ENCODE data around the gene TBC1D8.

The TBC1D8 gene

GRCh38 chr2:101108357-101108756 is 42.8 kb downstream of the TBC1D8 start:
- Mint-ChIP-seq H3K27me3 (peaks cover 0 to 27% of the 10 kb centered on the region in 2 donors), H3K4me3 (no peak overlapping the region), H3K4me1 (ENCODE audit: low read depth in 2 of 2) (peaks cover 2 to 10% of the 10 kb centered on the region in 2 donors), H3K27ac (no peak overlapping the region), H3K9me3 (no peaks in the 10 kb centered on the region), H3K36me3 (ENCODE audit: insufficient read depth) (no peaks in the 10 kb centered on the region)
- ATAC-seq (replicated peaks) (no peak), DNase-seq (no peak)

GRCh38 chr2:101107241-101107640 is 43.9 kb downstream of the TBC1D8 start:
- ATAC-seq (replicated peaks): no peak
- no peak overlapping the region for H3K27ac Mint-ChIP-seq
- no peak overlapping the region for H3K4me3 Mint-ChIP-seq
- no peak for DNase-seq
- H3K9me3 Mint-ChIP-seq: no peaks in the 10 kb centered on the region
- H3K4me1 Mint-ChIP-seq (ENCODE audit: low read depth in 2 of 2): peaks cover 2 to 10% of the 10 kb centered on the region in 2 donors
- H3K36me3 Mint-ChIP-seq (ENCODE audit: insufficient read depth): no peaks in the 10 kb centered on the region
- peaks cover 0 to 15% of the 10 kb centered on the region in 2 donors for H3K27me3 Mint-ChIP-seq

DNA sequence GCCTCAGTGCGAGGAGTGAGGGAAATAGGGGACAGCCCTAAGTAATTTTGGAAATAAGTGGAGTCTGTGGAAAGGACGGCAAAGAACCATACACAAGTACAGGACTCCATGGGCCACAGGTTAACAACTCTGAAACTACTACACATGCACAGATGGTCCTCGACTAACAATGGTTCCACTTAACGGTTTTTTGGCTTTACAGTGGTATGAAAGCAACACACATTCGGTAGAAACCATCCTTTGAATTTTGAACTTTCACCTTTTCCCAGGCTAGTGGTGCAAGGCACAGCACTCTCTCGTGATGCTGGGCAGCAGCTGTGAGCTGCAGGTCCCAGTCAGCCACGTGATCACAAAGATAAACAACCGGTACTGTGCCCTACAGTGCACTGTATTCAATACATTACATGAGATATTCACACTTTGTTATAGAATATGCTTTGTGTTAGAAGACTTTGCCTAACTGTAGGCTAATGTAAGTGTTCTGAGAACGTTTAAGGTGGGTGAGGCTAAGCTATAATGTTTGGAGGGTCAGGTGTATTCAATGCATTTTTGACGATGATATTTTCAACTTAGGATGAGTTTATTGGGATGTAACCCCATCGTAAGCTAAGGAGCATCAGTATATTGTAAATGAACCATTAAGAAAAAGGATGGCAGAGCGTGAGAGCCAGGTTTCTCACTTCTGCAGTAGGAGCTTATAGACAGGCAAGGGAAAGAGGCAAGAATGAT is 44.6 kb downstream of the TBC1D8 start:
- H3K4me1 Mint-ChIP-seq (ENCODE audit: low read depth in 2 of 2): peaks cover 2 to 10% of the 10 kb centered on the region in 2 donors
- ATAC-seq (replicated peaks): no peak
- H3K36me3 Mint-ChIP-seq (ENCODE audit: insufficient read depth): no peaks in the 10 kb centered on the region
- peaks cover 0 to 2% of the 10 kb centered on the region in 2 donors for H3K9me3 Mint-ChIP-seq
- DNase-seq: no peak
- no peak overlapping the region for H3K27ac Mint-ChIP-seq
- H3K27me3 Mint-ChIP-seq: peaks cover 0 to 9% of the 10 kb centered on the region in 2 donors
- no peak overlapping the region for H3K4me3 Mint-ChIP-seq

DNA sequence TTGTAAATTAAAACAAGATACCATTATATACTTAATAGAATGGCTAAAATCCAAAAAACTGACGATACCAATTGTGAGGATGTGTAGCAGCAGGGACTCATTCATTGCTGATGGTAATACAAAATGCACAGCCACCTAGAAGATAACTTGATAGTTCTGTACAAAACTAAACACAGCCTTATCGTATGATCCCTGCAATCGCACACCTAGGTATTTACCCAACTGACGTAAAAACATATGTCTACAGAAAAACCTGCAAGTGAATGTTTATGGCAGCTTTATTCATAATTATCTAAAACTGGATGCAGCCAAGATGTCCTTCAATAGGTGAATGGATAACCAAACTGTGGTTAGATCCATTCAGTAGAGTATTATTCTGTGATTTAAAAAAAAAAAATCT is 45.5 kb downstream of the TBC1D8 start:
- Mint-ChIP-seq H3K27ac (no peak overlapping the region), H3K36me3 (ENCODE audit: insufficient read depth) (no peaks in the 10 kb centered on the region), H3K9me3 (peaks cover 0 to 6% of the 10 kb centered on the region in 2 donors), H3K4me3 (no peak overlapping the region), H3K4me1 (ENCODE audit: low read depth in 2 of 2) (peaks cover 2 to 10% of the 10 kb centered on the region in 2 donors), H3K27me3 (peaks cover 3 to 4% of the 10 kb centered on the region in 2 donors)
- DNase-seq (no peak), ATAC-seq (replicated peaks) (no peak)

DNA sequence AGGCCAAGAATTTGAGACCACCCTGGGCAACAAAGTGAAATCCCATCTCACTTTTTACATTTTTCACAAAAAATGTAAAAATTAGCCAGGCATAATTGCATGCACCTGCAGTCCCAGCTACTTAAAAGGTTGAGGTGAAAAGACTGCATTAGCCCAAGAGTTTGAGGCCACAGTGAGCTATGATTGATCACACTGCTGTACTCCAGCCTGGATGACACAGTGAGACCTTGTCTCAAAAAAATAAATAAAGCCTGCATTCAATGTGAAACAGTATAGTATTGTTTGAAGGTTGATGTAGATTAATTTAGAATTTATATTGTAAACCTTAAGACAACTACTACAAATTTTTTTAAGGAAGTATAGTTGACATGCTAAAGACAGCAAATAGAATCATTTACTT is 53.5 kb downstream of the TBC1D8 start:
- DNase-seq (no peak), ATAC-seq (replicated peaks) (no peak)
- no peaks in the 10 kb centered on the region for H3K4me1 Mint-ChIP-seq (ENCODE audit: low read depth in 2 of 2)
- peaks cover 3 to 6% of the 10 kb centered on the region in 2 donors for H3K9me3 Mint-ChIP-seq
- peaks cover 50 to 57% of the 10 kb centered on the region in 2 donors for H3K27me3 Mint-ChIP-seq
- H3K36me3 Mint-ChIP-seq (ENCODE audit: insufficient read depth): no peaks in the 10 kb centered on the region
- no peak overlapping the region for H3K27ac Mint-ChIP-seq
- H3K4me3 Mint-ChIP-seq: no peak overlapping the region

GRCh38 chr2:101096619-101097142 is 54.5 kb downstream of the TBC1D8 start:
- Mint-ChIP-seq H3K4me3 (no peak overlapping the region), H3K4me1 (ENCODE audit: low read depth in 2 of 2) (no peaks in the 10 kb centered on the region), H3K9me3 (peaks cover 3 to 4% of the 10 kb centered on the region in 2 donors), H3K36me3 (ENCODE audit: insufficient read depth) (no peaks in the 10 kb centered on the region), H3K27ac (no peak overlapping the region), H3K27me3 (peaks cover 50 to 62% of the 10 kb centered on the region in 2 donors)
- DNase-seq (no peak), ATAC-seq (replicated peaks) (no peak)

GRCh38 chr2:101094351-101094750 is 56.8 kb downstream of the TBC1D8 start:
- Mint-ChIP-seq H3K9me3 (peaks cover 0 to 3% of the 10 kb centered on the region in 2 donors), H3K27ac (no peak overlapping the region), H3K4me1 (ENCODE audit: low read depth in 2 of 2) (peaks cover 0 to 1% of the 10 kb centered on the region in 2 donors), H3K27me3 (peaks cover 41 to 57% of the 10 kb centered on the region in 2 donors), H3K36me3 (ENCODE audit: insufficient read depth) (peaks cover 3% of the 10 kb centered on the region), H3K4me3 (no peak overlapping the region)
- no peak for DNase-seq
- no peak for ATAC-seq (replicated peaks)

DNA sequence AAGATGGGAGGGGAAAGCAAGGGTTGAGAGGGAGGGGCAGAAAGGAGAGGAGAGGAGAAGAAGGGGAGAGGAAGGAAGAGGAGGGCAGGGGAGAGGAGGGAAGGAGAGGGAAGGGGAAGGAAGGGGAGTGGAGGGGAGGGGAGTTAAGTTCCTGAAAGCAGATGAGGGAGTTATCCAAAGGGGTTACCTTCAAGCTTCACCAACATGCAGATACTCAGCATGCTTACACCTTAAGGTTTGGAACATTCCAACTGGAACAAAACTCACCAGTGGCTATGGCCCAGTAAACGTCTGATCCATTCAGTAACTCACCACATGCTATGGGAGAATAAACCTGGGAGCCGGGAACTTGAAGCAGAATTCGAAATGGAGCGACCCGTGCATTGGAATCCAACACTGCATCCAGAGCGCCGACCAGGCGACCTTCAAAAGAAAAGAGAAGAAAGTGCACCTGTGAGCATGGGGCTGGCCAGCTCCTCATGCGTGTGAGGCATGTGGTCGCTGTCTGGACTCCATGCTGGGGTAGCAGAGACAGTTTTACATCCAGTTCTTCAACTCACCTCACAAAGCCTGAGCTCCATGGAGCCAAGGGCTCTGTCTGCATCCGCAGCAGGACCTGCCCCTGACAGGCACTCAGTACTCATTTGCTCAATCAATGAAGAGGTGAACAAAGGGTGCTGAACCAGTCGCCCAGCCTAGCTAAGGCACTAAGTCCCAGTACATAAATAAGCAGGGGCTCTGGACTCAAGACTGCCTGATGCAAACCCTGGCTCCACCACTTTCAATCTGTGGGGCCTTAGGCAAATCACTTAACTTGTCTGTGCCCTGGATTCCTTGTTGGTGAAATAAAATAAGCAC is 61.0 kb downstream of the TBC1D8 start:
- H3K36me3 Mint-ChIP-seq (ENCODE audit: insufficient read depth): peaks cover 3% of the 10 kb centered on the region
- peaks cover 17 to 37% of the 10 kb centered on the region in 2 donors for H3K27me3 Mint-ChIP-seq
- H3K4me1 Mint-ChIP-seq (ENCODE audit: low read depth in 2 of 2): peaks cover 0 to 1% of the 10 kb centered on the region in 2 donors
- H3K27ac Mint-ChIP-seq: no peak overlapping the region
- no peak overlapping the region for H3K4me3 Mint-ChIP-seq
- H3K9me3 Mint-ChIP-seq: no peaks in the 10 kb centered on the region
- DNase-seq (no peak), ATAC-seq (replicated peaks) (no peak)

GRCh38 chr2:101089419-101089818 is 61.8 kb downstream of the TBC1D8 start:
- Mint-ChIP-seq H3K9me3 (no peaks in the 10 kb centered on the region), H3K27ac (no peak overlapping the region), H3K36me3 (ENCODE audit: insufficient read depth) (peaks cover 3% of the 10 kb centered on the region), H3K4me1 (ENCODE audit: low read depth in 2 of 2) (peaks cover 0 to 1% of the 10 kb centered on the region in 2 donors), H3K4me3 (no peak overlapping the region), H3K27me3 (peaks cover 12 to 31% of the 10 kb centered on the region in 2 donors)
- DNase-seq (no peak), ATAC-seq (replicated peaks) (no peak)

DNA sequence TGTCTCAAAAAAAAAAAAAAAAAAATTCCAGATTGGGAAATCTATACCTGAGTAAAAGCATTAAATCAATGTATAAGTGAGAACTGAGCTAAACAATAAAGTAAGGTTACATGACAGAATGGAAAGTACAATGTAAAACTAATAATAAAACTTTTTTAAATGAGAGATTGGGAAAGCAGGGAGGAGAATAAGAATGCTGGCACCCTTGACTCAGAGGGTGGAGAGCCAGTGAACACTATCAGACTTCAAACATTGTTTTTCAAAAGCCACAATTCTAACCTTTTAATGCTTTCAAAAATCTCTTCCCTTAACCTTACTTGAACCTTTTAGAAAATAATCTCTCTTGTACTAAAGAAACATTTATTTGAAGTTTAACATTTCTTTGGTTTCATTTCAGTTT is 63.5 kb downstream of the TBC1D8 start:
- Mint-ChIP-seq H3K36me3 (ENCODE audit: insufficient read depth) (peaks cover 3% of the 10 kb centered on the region), H3K9me3 (no peaks in the 10 kb centered on the region), H3K4me1 (ENCODE audit: low read depth in 2 of 2) (peaks cover 0 to 1% of the 10 kb centered on the region in 2 donors), H3K4me3 (no peak overlapping the region), H3K27ac (no peak overlapping the region), H3K27me3 (peaks cover 0 to 27% of the 10 kb centered on the region in 2 donors)
- DNase-seq (no peak), ATAC-seq (replicated peaks) (no peak)

GRCh38 chr2:101083613-101084012 is 67.6 kb downstream of the TBC1D8 start:
- H3K27ac Mint-ChIP-seq: no peak overlapping the region

GRCh38 chr2:101082998-101083397 is 68.2 kb downstream of the TBC1D8 start:
- Mint-ChIP-seq H3K4me3 (no peak overlapping the region), H3K27me3 (peaks cover 19 to 46% of the 10 kb centered on the region in 2 donors), H3K9me3 (no peaks in the 10 kb centered on the region), H3K27ac (no peak overlapping the region), H3K36me3 (ENCODE audit: insufficient read depth) (no peaks in the 10 kb centered on the region), H3K4me1 (ENCODE audit: low read depth in 2 of 2) (no peaks in the 10 kb centered on the region)
- ATAC-seq (replicated peaks) (no peak), DNase-seq (no peak)

More at GRCh38 chr2:101083613-101084012, 67.6 kb downstream of the TBC1D8 start:
- Mint-ChIP-seq H3K9me3 (no peaks in the 10 kb centered on the region), H3K4me3 (no peak overlapping the region), H3K4me1 (ENCODE audit: low read depth in 2 of 2) (no peaks in the 10 kb centered on the region), H3K27me3 (peaks cover 16 to 43% of the 10 kb centered on the region in 2 donors), H3K36me3 (ENCODE audit: insufficient read depth) (no peaks in the 10 kb centered on the region)
- ATAC-seq (replicated peaks) (no peak), DNase-seq (no peak)

GRCh38 chr2:101081375-101081907 is 69.7 kb downstream of the TBC1D8 start:
- DNase-seq (no peak), ATAC-seq (replicated peaks) (no peak)
- H3K4me3 Mint-ChIP-seq: no peak overlapping the region
- H3K27ac Mint-ChIP-seq: no peak overlapping the region
- no peaks in the 10 kb centered on the region for H3K4me1 Mint-ChIP-seq (ENCODE audit: low read depth in 2 of 2)
- peaks cover 26 to 52% of the 10 kb centered on the region in 2 donors for H3K27me3 Mint-ChIP-seq
- no peaks in the 10 kb centered on the region for H3K9me3 Mint-ChIP-seq
- no peaks in the 10 kb centered on the region for H3K36me3 Mint-ChIP-seq (ENCODE audit: insufficient read depth)
